ENCODE results near the gene C3orf18.
A peak's percentile ranks its signal among the peaks of the same experiment; 100 is the strongest.

Gene C3orf18

GRCh38 chr3:50567386-50568167 is at the start of gene C3orf18:
TSS of gene C3orf18 (minus strand) at chr3:50567747. CDS start at chr3:50565699, 2,048 bp downstream.
- in situ Hi-C loops (cut with HindIII; ENCODE audit: low pct_ligation_motif_present, low pct_unique_long_range_greater_than_20kb, low sequenced_read_pairs), result no loop called here
- peak; percentile 88 for DNase-seq

GRCh38 chr3:50616770-50617095 is 49.2 kb upstream of the C3orf18 start:
- peak; percentile 86 for DNase-seq
- in situ Hi-C loops (cut with HindIII; ENCODE audit: low pct_ligation_motif_present, low pct_unique_long_range_greater_than_20kb, low sequenced_read_pairs), result no loop called here

GRCh38 chr3:50616003-50616769 is 48.6 kb upstream of the C3orf18 start:
- in situ Hi-C loops (cut with HindIII; ENCODE audit: low pct_ligation_motif_present, low pct_unique_long_range_greater_than_20kb, low sequenced_read_pairs), result no loop called here

GRCh38 chr3:50615190-50615589 is 47.6 kb upstream of the C3orf18 start:
- DNase-seq, result no peak
- in situ Hi-C loops (cut with HindIII; ENCODE audit: low pct_ligation_motif_present, low pct_unique_long_range_greater_than_20kb, low sequenced_read_pairs), result no loop called here

More at GRCh38 chr3:50616003-50616769, 48.6 kb upstream of the C3orf18 start:
- DNase-seq, result peak; percentile 79

GRCh38 chr3:50612970-50613846 is 45.7 kb upstream of the C3orf18 start:
- DNase-seq, result no peak
- in situ Hi-C loops (cut with HindIII; ENCODE audit: low pct_ligation_motif_present, low pct_unique_long_range_greater_than_20kb, low sequenced_read_pairs), result no loop called here

GRCh38 chr3:50612234-50612882 is 44.8 kb upstream of the C3orf18 start:
- in situ Hi-C loops (cut with HindIII; ENCODE audit: low pct_ligation_motif_present, low pct_unique_long_range_greater_than_20kb, low sequenced_read_pairs), result no loop called here
- DNase-seq, result no peak

- in situ Hi-C loops (cut with HindIII; ENCODE audit: low pct_ligation_motif_present, low pct_unique_long_range_greater_than_20kb, low sequenced_read_pairs), result no loop called here
- peak; percentile 92 for DNase-seq
These were observed 44.1 kb upstream of the C3orf18 start, which contains the start of gene CISH for GRCh38 chr3:50611464-50612233. TSS of gene CISH (minus strand) at chr3:50611774. CDS start at chr3:50611650, 124 bp downstream.

- no peak for DNase-seq
- in situ Hi-C loops (cut with HindIII; ENCODE audit: low pct_ligation_motif_present, low pct_unique_long_range_greater_than_20kb, low sequenced_read_pairs), result no loop called here
These were observed 43.5 kb upstream of the C3orf18 start for GRCh38 chr3:50610992-50611463.

- in situ Hi-C loops (cut with HindIII; ENCODE audit: low pct_ligation_motif_present, low pct_unique_long_range_greater_than_20kb, low sequenced_read_pairs), result no loop called here
- no peak for DNase-seq
These were observed 42.8 kb upstream of the C3orf18 start for GRCh38 chr3:50610181-50610971.

GRCh38 chr3:50609763-50610085 is 42.2 kb upstream of the C3orf18 start:
- in situ Hi-C loops (cut with HindIII; ENCODE audit: low pct_ligation_motif_present, low pct_unique_long_range_greater_than_20kb, low sequenced_read_pairs), result no loop called here
- DNase-seq, result no peak

- in situ Hi-C loops (cut with HindIII; ENCODE audit: low pct_ligation_motif_present, low pct_unique_long_range_greater_than_20kb, low sequenced_read_pairs), result no loop called here
- no peak for DNase-seq
These were observed 41.7 kb upstream of the C3orf18 start for GRCh38 chr3:50609071-50609762.

- no peak for DNase-seq
These were observed 40.7 kb upstream of the C3orf18 start for GRCh38 chr3:50608278-50608677.

GRCh38 chr3:50607271-50608091 is 39.9 kb upstream of the C3orf18 start:
- DNase-seq, result no peak
- in situ Hi-C loops (cut with HindIII; ENCODE audit: low pct_ligation_motif_present, low pct_unique_long_range_greater_than_20kb, low sequenced_read_pairs), result no loop called here

More at GRCh38 chr3:50608278-50608677, 40.7 kb upstream of the C3orf18 start:
- in situ Hi-C loops (cut with HindIII; ENCODE audit: low pct_ligation_motif_present, low pct_unique_long_range_greater_than_20kb, low sequenced_read_pairs), result no loop called here

GRCh38 chr3:50606596-50606995 is 39.0 kb upstream of the C3orf18 start:
- DNase-seq, result no peak
- in situ Hi-C loops (cut with HindIII; ENCODE audit: low pct_ligation_motif_present, low pct_unique_long_range_greater_than_20kb, low sequenced_read_pairs), result no loop called here

GRCh38 chr3:50605901-50606326 is 38.4 kb upstream of the C3orf18 start:
- in situ Hi-C loops (cut with HindIII; ENCODE audit: low pct_ligation_motif_present, low pct_unique_long_range_greater_than_20kb, low sequenced_read_pairs), result no loop called here

More at GRCh38 chr3:50605901-50606326, 38.4 kb upstream of the C3orf18 start:
- DNase-seq, result peak; percentile 34

All from ACHN (cell line).